ENCODE measurements around the gene TBC1D22B. TPM values are rescaled to one million over a fixed set of nuclear protein-coding genes. Genes with fewer than 3 reads are reported as not detected.
A peak's percentile ranks its signal among the peaks of the same experiment; 100 is the strongest.

TBC1D22B gene
- total RNA-seq, 1 donor from 2014 or later, result 8.8 TPM

DNA sequence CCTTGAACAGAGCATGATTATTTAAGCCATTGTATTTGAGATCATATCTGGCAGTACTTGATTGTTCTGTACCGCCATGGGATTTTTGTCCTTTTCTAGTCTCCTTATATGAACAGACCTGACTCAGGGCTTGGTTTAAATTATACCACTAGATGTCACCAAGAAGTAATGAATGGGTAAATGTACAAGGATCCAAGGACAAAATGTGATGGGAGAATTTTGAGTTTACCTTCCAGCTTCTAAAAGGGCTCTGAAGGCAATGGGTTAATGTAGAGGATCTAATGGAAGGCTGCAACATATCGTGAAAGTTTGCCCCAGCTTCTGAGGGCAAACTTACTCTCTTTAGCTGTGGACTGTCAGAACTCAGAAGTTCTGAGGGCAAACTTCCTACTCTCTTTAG lies 108.2 kb downstream of the TBC1D22B start:
- peak; percentile 25 for TF ChIP-seq CTCF (conservative IDR thresholded peaks at IDR 0.05; ENCODE audit: low read depth, low read length)
- no peak for DNase-seq (ENCODE audit: low read depth)
- H3K4me3 ChIP-seq (ENCODE audit: low read depth, low read length), result no peak overlapping the region

- H3K4me3 ChIP-seq (ENCODE audit: low read depth, low read length), result no peak overlapping the region
- DNase-seq (ENCODE audit: low read depth), result no peak
- no peak for TF ChIP-seq CTCF (conservative IDR thresholded peaks at IDR 0.05; ENCODE audit: low read depth, low read length)
Measured at GRCh38 chr6:37366910-37367309, 109.3 kb downstream of the TBC1D22B start.

GRCh38 chr6:37368961-37369320 lies 111.4 kb downstream of the TBC1D22B start:
- no peak for DNase-seq (ENCODE audit: low read depth)
- no peak overlapping the region for H3K4me3 ChIP-seq (ENCODE audit: low read depth, low read length)
- no peak for TF ChIP-seq CTCF (conservative IDR thresholded peaks at IDR 0.05; ENCODE audit: low read depth, low read length)

GRCh38 chr6:37369321-37370201 lies 112.0 kb downstream of the TBC1D22B start:
- no peak for TF ChIP-seq CTCF (conservative IDR thresholded peaks at IDR 0.05; ENCODE audit: low read depth, low read length)
- no peak for DNase-seq (ENCODE audit: low read depth)
- H3K4me3 ChIP-seq (ENCODE audit: low read depth, low read length), result no peak overlapping the region

DNA sequence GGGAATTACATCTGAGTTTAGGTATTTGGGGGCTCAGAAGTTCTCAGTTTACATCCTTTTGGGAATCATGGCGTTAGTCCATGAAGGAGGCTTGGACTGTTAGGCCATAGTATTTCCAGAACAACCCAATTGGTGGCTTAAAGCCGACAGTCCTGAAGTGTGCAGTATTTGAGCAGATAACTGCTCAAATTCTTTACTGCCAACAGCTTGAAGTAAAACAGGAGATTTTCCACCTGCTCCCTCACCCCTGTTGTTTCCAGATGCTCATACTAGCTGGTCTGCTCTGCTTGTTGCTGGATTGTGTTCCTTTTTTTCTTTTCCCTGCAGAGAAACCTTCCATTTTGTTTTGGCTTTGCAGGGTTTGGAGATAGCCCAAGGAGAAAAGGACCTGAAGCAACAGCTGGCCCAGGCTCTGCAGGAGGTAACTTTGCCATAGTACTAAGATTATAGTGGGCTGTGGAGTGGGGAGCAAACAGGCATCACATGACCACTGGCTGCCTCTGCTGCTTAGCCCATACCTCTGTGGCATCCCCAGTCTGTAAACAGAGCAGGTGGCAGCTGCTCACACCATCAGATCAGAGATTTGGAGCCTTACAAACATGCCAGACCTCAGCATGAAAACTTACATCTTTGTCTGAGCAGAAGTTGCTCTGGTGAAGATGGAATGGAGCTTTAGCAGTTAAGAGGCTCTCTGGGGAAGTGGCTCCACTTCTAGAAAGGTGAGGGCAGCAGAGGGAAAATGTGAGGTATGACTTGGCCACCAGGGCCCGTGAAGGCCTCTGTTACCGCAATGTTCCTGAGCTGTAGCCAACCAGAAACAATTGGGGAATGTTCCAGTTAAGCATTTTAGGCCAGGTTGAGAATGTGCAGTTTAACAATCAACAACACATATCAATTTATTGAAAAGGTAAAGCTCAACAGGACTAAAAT lies 113.8 kb downstream of the TBC1D22B start:
- no peak overlapping the region for H3K4me3 ChIP-seq (ENCODE audit: low read depth, low read length)
- TF ChIP-seq CTCF (conservative IDR thresholded peaks at IDR 0.05; ENCODE audit: low read depth, low read length), result no peak
- no peak for DNase-seq (ENCODE audit: low read depth)

DNA sequence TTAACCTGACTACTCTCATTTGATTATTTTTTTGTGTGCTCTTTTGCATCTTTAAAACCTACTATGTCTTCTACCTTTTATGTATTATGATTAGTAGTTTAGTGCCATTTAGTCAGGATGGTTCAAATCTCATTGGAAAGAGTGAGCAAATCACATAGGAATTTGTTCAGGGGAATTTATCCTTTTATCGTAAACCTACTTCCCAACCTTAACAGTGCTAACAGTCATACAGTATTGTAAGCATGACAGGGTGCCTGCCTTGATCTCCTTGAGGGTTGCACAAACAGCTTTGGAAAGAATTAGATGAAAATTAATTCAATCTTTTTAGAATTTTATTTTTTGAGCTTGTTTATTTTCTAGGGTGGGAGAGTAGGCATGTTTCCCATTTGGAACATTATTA lies 114.5 kb downstream of the TBC1D22B start:
- H3K4me3 ChIP-seq (ENCODE audit: low read depth, low read length), result no peak overlapping the region
- TF ChIP-seq CTCF (conservative IDR thresholded peaks at IDR 0.05; ENCODE audit: low read depth, low read length), result no peak
- DNase-seq (ENCODE audit: low read depth), result no peak

Data from epithelial cell of proximal tubule (primary cell).